ENCODE measurements around the gene SATB2. TPM values are rescaled to one million over a fixed set of nuclear protein-coding genes. Genes with fewer than 3 reads are reported as not detected.

The SATB2 gene
- total RNA-seq, 1 experiment from 2014 or later: 13.8 TPM

DNA sequence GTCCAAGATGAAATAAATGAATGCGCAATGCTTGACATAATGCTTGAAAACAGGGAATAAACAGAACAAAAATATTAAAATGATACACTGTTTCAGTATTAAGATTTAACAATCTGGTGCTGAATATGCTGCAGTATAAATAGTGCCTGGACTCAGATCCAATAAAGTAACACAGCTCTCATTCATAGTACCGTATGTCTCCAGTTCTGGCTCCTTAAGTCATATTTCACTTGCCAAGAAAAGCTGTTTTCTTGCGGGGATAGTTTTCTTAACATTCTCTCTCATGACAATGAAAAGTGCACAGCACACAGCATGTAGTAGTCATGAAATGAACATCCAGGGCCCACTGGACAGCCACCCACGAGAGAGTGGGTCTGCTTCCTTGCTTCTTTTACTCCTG is 74.7 kb downstream of the SATB2 start:
- Histone ChIP-seq H3K9me3 (ENCODE audit: control insufficient read depth in 1 of 2, insufficient read depth in 1 of 2, low read depth in 1 of 2, low read length in 2 of 2) (no peaks in the 10 kb centered on the region), H3K4me1 (ENCODE audit: control insufficient read depth in 1 of 2, insufficient read depth in 2 of 2, low read length in 2 of 2) (peaks cover 0 to 3% of the 10 kb centered on the region in 2 experiments; a peak in 2 of 4 replicates), H3K9me2 (ENCODE audit: insufficient read depth) (no peaks in the 10 kb centered on the region), H3K9ac (ENCODE audit: low read length) (no peak overlapping the region), H3K27me3 (ENCODE audit: insufficient read depth, low read length) (no peaks in the 10 kb centered on the region), H4K20me1 (ENCODE audit: insufficient read depth) (no peaks in the 10 kb centered on the region), H3K36me3 (ENCODE audit: control insufficient read depth in 1 of 2, insufficient read depth in 2 of 2, low read length in 2 of 2) (peaks cover 0 to 10% of the 10 kb centered on the region in 2 experiments; a peak in 1 of 4 replicates), H3K4me2 (ENCODE audit: low read length) (no peak overlapping the region), H3K27ac (ENCODE audit: low read depth, low read length) (no peak overlapping the region), H3K79me2 (ENCODE audit: insufficient read depth, low read length) (no peaks in the 10 kb centered on the region), H3K4me3 (replicated peaks in 1 of 2; ENCODE audit: low read depth in 1 of 2, low read length in 2 of 2) (no peak overlapping the region), H2AFZ (ENCODE audit: low read depth, low read length, poor library complexity, severe bottlenecking) (no peak overlapping the region)
- TF ChIP-seq, protein P1, sequence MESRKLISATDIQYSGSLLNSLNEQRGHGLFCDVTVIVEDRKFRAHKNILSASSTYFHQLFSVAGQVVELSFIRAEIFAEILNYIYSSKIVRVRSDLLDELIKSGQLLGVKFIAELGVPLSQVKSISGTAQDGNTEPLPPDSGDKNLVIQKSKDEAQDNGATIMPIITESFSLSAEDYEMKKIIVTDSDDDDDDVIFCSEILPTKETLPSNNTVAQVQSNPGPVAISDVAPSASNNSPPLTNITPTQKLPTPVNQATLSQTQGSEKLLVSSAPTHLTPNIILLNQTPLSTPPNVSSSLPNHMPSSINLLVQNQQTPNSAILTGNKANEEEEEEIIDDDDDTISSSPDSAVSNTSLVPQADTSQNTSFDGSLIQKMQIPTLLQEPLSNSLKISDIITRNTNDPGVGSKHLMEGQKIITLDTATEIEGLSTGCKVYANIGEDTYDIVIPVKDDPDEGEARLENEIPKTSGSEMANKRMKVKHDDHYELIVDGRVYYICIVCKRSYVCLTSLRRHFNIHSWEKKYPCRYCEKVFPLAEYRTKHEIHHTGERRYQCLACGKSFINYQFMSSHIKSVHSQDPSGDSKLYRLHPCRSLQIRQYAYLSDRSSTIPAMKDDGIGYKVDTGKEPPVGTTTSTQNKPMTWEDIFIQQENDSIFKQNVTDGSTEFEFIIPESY (IDR thresholded peaks at IDR 0.05; ENCODE audit: extremely low read depth, insufficient replicate concordance, low read length): no peak
- TF ChIP-seq EGR1 (IDR thresholded peaks at IDR 0.05; ENCODE audit: low read depth) (no peak), SP1 (IDR thresholded peaks at IDR 0.05; ENCODE audit: low read depth) (no peak), ELF1 (IDR thresholded peaks at IDR 0.05; ENCODE audit: borderline replicate concordance, low read depth) (no peak), ZNF274 (IDR thresholded peaks at IDR 0.05; ENCODE audit: low read depth, low read length) (no peak), TCF7L2 (IDR thresholded peaks at IDR 0.05; ENCODE audit: borderline replicate concordance, extremely low read depth, insufficient read depth, insufficient read length) (no peak), EZH2phosphoT487 (IDR thresholded peaks at IDR 0.05; ENCODE audit: borderline replicate concordance) (no peak), SRF (IDR thresholded peaks at IDR 0.05; ENCODE audit: low read depth) (no peak)
- TF ChIP-seq, protein P2, sequence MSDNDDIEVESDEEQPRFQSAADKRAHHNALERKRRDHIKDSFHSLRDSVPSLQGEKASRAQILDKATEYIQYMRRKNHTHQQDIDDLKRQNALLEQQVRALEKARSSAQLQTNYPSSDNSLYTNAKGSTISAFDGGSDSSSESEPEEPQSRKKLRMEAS (IDR thresholded peaks at IDR 0.05): no peak
- TF ChIP-seq, protein P3, sequence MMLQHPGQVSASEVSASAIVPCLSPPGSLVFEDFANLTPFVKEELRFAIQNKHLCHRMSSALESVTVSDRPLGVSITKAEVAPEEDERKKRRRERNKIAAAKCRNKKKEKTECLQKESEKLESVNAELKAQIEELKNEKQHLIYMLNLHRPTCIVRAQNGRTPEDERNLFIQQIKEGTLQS (IDR thresholded peaks at IDR 0.05): no peak
- BruUV-seq (replicated peaks): no TSS peak
- DNase-seq (ENCODE audit: low read depth, low spot score): no peak
- intact Hi-C loops (cut with micrococcal nuclease): no loop called here
- ATAC-seq: no peak
- ChIA-PET CTCF (no interaction called here), POLR2A (no interaction called here), RAD21 (ENCODE audit: low non-redundant PET in 1 of 2, low total read pairs in 2 of 2, uncharacterized antibody in 2 of 2, unreplicated experiment in 2 of 2) (no interaction called here)

Measured in HCT116 (cell line).